ENCODE data around the gene KRTAP4-7.
"Not testable (repeated sequence)": the region's sequence is repeated elsewhere in the genome, so short reads cannot be mapped to it uniquely, and the experiment has no call there.

The KRTAP4-7 gene

DNA sequence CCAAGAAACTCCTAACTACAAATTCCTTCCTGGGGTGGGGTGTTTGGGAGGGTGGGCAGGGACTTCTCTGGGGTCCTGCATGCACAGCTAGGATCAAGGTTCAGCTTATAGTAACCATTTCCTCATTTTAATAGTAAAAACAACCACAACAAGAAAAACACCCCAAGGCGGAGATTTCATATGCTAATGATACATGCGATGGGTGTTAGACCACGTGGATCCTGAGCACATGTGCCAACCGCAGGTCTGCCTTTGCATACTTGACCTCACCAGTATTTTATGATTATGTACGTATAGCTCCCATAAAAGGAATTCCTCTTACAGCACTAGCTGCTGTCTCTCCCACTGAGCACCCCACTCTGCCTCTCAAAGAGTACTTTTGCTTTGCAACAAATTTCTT lies 32.3 kb downstream of the KRTAP4-7 start:
- peak; percentile 59 for DNase-seq

DNA sequence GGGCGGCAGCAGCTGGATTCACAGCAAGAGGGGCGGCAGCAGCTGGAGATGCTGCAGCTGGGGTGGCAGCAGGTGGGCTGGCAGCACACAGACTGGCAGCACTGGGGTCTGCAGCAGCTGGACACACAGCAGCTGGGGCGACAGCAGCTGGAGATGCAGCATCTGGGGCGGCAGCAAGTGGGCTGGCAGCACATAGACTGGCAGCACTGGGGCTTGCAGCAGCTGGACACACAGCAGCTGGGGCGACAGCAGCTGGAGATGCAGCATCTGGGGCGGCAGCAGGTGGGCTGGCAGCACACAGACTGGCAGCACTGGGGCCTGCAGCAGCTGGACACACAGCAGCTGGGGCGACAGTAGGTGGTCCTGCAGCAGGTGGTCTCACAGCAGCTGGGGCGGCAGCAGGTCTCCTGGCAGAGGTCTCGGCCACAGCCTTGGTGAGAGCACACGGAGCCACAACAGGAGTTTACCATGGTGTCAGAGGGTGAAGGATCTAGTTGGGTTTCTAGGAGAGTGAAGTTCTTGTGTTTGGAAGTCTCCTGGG lies 34.0 kb downstream of the KRTAP4-7 start, which contains the start of gene KRTAP4-11:
KRTAP4-11 (minus strand) TSS at position 528 of the 541 bp plus-strand sequence; CDS start at position 470, 58 bp downstream.
- not testable (repeated sequence) for DNase-seq

DNA sequence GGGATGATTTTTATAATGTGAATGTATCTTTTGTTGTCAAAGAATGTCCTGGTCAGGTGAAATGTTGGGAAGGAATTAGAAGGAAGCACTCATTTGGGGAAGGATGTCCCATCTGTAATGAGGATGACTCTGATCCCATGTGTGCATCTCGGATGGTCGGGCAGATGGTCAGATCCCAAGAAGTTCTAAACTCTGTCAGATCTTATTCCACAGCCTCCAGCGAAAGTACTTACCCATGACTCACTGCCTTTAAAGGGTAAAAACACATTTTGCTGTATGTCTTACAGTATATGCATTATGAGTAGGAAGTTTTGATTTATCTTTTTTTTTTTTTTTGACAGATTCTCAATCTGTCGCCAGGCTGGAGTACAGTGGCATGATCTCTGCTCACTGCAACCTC lies 34.8 kb downstream of the KRTAP4-7 start:
- peak; percentile 52 for DNase-seq

DNA sequence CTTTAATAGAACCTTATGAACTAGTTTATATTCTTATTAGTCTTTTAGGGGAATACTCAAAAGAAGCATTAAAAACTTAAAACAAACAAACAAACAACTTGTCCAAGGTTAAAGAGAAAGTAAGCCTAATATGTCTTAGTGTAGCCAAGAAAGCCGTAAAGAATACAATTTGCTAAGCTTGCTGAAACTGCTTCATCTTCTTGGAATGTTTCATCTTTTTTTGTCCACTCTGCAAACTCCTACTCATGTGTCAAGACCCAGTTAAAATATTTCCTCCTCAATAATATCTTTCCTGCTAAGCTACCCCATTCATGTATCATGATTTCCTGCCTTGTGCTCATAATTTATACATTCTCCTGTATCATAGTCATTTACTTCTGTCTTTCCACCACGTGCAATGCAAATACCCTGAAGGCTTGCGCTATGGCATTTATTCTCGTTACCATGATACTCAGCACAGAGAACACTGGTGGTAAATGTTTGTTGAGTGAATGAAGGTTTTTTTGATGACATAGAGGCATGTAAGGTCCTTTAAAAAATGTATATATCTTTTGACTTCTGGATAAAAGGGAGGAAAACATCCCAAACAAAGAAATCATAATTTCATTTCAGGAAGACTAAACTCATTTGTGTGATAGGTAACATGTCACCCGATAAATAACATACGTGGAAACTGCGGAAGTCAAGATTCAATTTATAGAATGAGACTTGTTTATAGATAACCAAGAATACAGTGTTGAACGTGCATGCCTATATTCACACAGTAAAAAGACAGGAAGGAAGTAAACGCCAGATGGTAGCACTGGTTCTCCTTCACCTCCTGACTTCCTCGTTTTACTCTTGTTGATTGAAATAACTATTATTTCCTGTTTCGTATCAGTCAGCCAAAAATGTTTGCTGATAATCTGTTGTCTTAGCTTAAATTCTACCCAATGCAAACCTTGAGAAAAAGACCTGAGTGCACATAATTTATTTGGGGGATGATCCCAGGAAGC lies 36.0 kb downstream of the KRTAP4-7 start:
- DNase-seq = peak; percentile 54

DNA sequence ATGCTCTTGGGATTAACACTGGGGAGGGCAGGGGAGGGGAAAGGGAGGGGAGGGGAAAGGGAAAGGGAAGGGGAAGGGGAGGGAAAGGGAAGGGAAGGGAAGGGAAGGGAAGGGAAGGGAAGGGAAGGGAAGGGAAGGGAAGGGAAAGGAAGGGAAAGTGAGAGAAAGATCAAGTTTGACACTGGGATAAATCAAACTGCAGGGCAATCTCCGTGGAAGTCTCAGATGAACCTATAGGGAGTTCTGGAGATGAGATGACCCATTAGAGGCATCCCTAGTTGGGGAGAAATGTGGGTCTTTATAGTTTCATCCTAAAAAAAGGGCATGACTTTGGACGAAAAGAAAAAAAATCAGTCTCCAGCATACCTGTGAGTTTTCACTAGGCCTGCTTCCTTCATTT lies 37.8 kb downstream of the KRTAP4-7 start:
- no peak for DNase-seq

DNA sequence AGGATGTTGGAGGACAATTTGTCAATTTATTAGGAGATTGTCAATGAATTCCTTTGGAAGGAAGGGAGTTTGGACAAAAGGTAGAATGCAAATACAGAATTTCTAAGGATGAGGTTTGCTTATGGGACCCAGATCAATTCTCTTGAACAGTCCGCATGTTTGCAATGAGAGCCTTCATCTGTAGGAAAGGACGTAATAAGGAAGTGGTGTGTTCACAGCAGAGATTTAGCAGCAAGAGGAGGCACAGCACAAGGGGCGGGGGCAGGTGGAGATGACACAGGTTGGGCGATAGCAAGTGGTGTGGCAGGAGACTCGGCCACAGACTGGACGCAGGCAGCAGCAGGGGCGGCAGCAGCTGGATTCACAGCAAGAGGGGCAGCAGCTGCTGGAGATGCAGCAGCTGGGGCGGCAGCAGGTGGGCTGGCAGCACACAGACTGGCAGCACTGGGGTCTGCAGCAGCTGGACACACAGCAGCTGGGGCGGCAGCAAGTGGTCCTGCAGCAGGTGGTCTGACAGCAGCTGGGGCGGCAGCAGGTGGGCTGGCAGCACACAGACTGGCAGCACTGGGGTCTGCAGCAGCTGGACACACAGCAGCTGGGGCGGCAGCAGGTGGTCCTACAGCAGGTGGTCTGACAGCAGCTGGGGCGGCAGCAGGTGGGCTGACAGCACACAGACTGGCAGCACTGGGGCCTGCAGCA lies 39.5 kb downstream of the KRTAP4-7 start:
- not testable (repeated sequence) for DNase-seq

DNA sequence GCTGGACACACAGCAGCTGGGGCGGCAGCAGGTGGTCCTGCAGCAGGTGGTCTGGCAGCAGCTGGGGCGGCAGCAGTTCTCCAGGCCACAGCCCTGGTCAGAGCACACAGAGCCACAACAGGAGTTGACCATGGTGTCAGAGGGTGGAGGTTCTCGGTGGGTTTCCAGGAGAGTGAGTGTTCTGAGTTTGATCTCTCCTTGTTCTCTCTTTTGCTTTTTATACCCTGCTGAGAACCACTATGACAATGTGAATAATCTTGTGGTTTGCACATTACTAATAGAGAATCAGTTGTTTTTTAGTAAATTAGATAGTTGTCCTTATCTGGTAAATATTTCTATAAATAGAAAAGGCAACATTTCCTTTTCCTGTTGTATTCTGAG lies 40.0 kb downstream of the KRTAP4-7 start, which contains the start of gene KRTAP4-12:
KRTAP4-12 (minus strand) TSS at position 192 of the 381 bp plus-strand sequence; CDS start at position 132, 60 bp downstream.
- DNase-seq = not testable (repeated sequence)

DNA sequence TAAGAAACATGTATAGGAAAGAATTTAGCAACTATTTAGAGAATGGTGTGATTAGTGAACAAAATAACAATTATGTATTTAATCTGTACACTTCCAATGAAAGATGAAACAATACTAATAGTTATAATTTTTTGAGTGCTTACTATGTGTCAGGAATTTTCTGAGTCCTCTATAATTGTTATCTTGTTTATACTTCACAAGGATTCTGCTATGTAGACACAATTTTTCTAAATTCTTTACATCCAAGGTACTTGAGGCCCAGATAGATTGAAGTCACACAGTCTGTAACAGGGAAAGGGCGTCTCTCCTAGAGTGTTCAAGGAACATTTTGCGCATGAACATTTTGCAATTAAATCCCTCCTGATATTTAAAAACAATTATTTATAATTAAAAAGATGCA lies 41.1 kb downstream of the KRTAP4-7 start:
- no peak for DNase-seq

DNA sequence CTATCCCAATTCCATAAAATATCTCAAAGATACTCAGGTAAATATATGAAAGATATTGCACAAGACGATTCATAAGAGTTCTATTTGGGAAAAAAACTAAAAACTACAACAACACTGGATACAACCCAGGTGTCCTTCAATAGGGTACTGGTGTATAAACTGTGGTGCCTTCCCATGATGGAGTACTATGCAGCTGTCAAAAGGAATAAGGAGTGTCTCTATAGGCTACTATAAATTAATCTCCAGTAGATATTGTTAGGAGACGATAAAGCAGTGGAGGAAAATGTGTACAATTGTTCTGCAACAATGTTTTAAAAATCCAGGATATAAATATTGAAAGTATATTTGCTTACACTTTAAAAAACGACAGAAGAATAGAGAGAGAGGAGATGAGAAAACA lies 42.5 kb downstream of the KRTAP4-7 start:
- DNase-seq = no peak

DNA sequence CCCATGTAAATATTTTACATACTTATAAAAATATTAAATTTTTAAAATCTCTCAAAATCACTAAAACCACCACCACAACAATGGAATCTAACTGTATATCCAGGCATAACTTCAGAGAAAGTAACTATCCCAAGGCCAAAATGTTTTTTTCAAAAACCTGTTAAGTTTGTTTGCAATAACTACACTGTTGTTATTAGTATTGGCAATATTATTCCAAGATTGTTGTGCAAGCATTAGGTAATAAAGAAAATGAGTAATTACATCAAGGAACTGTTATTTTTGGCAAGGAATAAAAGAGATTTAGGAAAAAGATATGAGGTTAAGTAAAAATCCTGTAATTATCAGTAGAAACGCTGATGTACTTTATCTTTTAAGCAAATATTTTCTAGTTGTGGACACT lies 43.4 kb downstream of the KRTAP4-7 start:
- no peak for DNase-seq

DNA sequence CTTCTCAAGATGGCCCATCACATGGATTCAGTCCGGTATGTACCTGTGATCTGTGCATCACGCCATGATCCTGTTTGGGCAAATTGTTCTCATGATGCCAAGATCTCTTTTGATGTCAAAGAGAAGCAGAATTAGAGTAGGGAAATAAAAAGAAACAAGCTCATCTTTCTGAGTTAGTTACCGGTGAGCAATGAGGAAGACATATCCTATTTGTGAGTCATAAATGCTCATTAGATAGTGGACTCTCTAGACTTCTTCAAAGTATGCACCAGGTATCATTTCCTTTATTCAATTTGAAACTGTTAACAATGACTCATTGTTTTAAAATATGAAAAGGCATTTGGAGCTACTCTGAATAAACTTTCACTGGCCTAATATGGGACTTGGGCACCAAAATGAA lies 48.0 kb downstream of the KRTAP4-7 start:
- DNase-seq = peak; percentile 54

DNA sequence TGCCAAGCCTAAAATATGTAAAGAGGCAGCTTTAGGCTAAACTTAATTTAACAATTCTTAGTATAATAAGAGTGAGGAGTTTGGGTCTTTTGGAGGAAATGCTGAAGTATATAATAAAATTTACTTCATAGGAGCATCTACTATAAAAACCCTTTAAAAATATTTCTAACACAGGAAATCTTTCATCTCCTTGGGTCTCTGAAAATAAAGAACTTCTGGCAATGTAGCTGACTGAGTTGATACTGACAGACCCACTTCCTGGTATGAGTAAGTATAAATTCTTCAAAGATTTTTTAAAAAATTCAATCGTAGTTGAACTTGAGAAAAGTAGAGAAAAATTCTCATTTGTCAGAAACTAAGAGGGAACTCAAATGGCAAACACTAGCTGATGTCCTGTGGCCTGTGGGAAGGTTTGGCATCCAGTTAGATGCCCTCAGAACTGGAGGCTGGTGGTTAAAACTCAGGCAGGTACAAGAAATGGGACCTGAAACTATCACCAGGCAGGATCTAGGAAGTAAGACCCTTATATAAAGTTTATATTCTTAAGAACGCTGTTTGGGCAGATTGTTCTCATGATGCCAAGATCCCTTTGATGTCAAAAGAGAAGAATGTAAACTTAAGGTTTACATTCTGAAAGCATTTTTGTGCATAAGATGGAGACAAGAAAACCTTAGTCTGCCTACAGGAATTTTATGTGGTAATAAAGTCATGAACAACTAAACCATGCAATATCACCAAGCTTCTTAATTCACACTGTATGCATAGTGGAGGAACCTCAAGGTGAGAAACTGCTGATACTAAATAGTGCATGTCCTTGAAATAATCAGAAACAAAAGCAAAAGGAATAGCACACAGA lies 50.2 kb downstream of the KRTAP4-7 start:
- peak; percentile 30 for DNase-seq
